Bronchial epithelial cell (primary cell): ENCODE results near the gene TMEM198. TPM values are rescaled to one million over a fixed set of nuclear protein-coding genes. Genes with fewer than 3 reads are reported as not detected.

Experiments
- DNase-seq: peaks from one replicate; pipeline ENCODE4 v3.0.0-alpha.2; 2010; ENCODE audit warnings: low read depth
- FAIRE-seq: peaks from 2 replicates; lab custom pipeline; 2011; peaks lifted over from hg19 to GRCh38; lab: Jason Lieb, UNC
- H3K27me3 ChIP-seq: 2 replicates; pipeline ENCODE4 v1.5.1; 2011; ENCODE audit warnings: low read length; ENCODE audit not compliant: control insufficient read depth, insufficient read depth
- H3K36me3 ChIP-seq: 2 replicates; pipeline ENCODE4 v1.5.1; 2011; ENCODE audit warnings: low read length; ENCODE audit not compliant: control insufficient read depth, insufficient read depth
- H3K4me3 ChIP-seq: 2 replicates; pipeline ENCODE4 v1.5.1; 2011; ENCODE audit warnings: mild to moderate bottlenecking, low read depth, low read length, control low read depth
- total RNA-seq: library from RNA; depleted of rRNA; stranded (reverse); fragments of >200 nt; gene quantifications from 2 replicates; pipeline ENCODE4 v1.2.1, GENCODE V29; 2014
- TF ChIP-seq, protein P1 (sequence below): IDR thresholded peaks from 2 replicates; pipeline ENCODE4 v1.5.1; 2011; ENCODE audit warnings: mild to moderate bottlenecking, moderate library complexity, low read length, control low read depth, inconsistent platforms; ENCODE audit not compliant: insufficient read depth, severe bottlenecking

The TMEM198 gene
- total RNA-seq, 1 donor from 2014 or later: under 0.01 TPM

- peaks cover 57% of the 10 kb centered on the region for H3K27me3 ChIP-seq
- no peak for FAIRE-seq
These were observed 32.1 kb upstream of the TMEM198 start for GRCh38 chr2:219511547-219512325.

GRCh38 chr2:219512524-219513216 lies 31.2 kb upstream of the TMEM198 start:
- FAIRE-seq: no peak
- no peak for DNase-seq
- no peak overlapping the region for H3K4me3 ChIP-seq
- H3K36me3 ChIP-seq: no peaks in the 10 kb centered on the region
- TF ChIP-seq, protein P1, sequence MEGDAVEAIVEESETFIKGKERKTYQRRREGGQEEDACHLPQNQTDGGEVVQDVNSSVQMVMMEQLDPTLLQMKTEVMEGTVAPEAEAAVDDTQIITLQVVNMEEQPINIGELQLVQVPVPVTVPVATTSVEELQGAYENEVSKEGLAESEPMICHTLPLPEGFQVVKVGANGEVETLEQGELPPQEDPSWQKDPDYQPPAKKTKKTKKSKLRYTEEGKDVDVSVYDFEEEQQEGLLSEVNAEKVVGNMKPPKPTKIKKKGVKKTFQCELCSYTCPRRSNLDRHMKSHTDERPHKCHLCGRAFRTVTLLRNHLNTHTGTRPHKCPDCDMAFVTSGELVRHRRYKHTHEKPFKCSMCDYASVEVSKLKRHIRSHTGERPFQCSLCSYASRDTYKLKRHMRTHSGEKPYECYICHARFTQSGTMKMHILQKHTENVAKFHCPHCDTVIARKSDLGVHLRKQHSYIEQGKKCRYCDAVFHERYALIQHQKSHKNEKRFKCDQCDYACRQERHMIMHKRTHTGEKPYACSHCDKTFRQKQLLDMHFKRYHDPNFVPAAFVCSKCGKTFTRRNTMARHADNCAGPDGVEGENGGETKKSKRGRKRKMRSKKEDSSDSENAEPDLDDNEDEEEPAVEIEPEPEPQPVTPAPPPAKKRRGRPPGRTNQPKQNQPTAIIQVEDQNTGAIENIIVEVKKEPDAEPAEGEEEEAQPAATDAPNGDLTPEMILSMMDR: no peak
- H3K27me3 ChIP-seq: peaks cover 65% of the 10 kb centered on the region

More at GRCh38 chr2:219511547-219512325, 32.1 kb upstream of the TMEM198 start:
- TF ChIP-seq, protein P1: no peak
- Histone ChIP-seq H3K4me3 (no peak overlapping the region), H3K36me3 (peaks cover under 1% of the 10 kb centered on the region)
- DNase-seq: no peak

DNA sequence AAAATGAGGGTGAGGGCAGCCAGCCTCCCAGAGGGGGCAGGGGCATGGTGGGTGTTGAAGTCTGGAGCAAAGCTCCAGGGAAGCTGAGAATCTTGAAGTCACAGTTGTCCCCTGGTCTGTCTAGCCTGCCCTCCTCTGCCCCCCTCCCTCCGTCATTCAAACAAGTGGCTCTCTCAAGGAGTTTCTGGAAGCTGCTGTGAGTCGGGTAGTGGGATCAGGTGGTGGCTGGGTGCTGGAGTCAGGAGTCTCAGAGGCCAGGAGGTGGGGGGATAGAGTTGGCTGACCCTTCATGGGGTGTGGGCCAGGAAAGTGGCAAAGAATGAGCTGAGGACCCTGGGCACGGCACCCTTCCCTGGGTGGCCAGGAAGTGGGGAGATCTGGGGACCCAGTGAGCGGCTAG lies 30.0 kb upstream of the TMEM198 start:
- no peak overlapping the region for H3K4me3 ChIP-seq

DNA sequence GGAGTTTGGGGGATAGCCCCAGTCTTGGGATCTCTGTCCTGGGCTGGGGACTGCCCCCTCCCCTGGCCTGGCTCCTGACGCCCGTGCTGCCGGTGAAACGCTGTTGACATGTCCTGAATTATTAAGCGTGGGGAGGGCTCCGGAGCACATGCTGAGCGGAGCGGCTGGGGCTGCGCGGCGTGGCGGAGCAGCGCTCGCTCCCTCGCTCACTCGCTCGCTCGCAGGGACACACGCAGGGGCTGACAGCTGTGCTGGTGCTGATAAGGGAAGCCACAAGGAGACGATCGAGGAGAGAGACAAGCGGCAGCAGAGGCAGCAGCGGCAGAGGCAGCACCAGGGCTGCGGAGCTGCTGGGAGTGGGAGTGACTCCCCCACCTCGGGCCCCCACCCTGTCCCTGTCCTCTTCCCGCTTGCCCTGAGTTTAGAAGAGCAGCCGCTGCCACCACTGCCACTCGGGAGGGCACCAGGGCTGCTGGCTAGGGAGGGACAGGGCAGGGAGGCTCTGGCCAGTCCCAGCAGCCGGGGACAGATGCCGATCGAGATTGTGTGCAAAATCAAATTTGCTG lies 29.5 kb upstream of the TMEM198 start, which contains the start of gene ASIC4:
TSS of gene ASIC4 (plus strand) at position 287 of the 566 bp plus-strand sequence. CDS start at position 530, 243 bp downstream.
- FAIRE-seq: no peak
- Histone ChIP-seq H3K36me3 (no peaks in the 10 kb centered on the region), H3K4me3 (no peak within 1 kb of the TSS), H3K27me3 (peaks cover 69% of the 10 kb centered on the region)
- DNase-seq: no peak
- TF ChIP-seq, protein P1: no peak

More for the DNA sequence above, 30.0 kb upstream of the TMEM198 start:
- no peaks in the 10 kb centered on the region for H3K36me3 ChIP-seq
- TF ChIP-seq, protein P1: no peak
- DNase-seq: no peak
- FAIRE-seq: no peak
- H3K27me3 ChIP-seq: peaks cover 69% of the 10 kb centered on the region

- no peaks in the 10 kb centered on the region for H3K36me3 ChIP-seq
- TF ChIP-seq, protein P1: no peak
- no peak for FAIRE-seq
- H3K27me3 ChIP-seq: peaks cover 71% of the 10 kb centered on the region
- H3K4me3 ChIP-seq: no peak overlapping the region
- no peak for DNase-seq
These were observed 29.0 kb upstream of the TMEM198 start for GRCh38 chr2:219514836-219515235.
